GM19463 (cell line): ENCODE measurements around the gene DCDC1.

Experiments used
- ATAC-seq: cut with Tn5 transposase; IDR thresholded peaks from one replicate; pipeline ENCODE4 v1.9.1; 2021; ENCODE audit warnings: mild to moderate bottlenecking, moderate library complexity; ENCODE audit not compliant: unreplicated experiment

Gene DCDC1

GRCh38 chr11:30860146-30860545, 509.4 kb downstream of the DCDC1 start:
- no peak for ATAC-seq

DNA sequence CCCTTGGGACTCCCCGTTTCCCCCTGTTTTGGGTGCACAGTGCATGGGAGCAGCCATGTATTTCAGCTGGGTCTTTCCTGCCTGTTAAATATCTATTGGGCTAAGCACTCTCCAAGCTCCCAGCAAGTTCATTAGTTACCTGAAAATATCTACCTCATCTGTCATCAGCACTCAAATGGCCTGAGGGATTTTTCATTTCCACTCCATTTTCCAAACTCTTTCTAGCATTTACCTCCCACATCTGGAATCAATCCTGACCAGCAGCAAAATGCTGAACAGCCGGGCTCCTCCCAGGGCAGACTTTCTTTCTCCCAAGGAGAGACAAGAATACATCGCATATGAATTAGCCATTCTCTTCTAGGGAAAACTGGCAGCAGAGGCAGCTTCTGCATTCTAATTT, 509.9 kb downstream of the DCDC1 start:
- ATAC-seq, result no peak

DNA sequence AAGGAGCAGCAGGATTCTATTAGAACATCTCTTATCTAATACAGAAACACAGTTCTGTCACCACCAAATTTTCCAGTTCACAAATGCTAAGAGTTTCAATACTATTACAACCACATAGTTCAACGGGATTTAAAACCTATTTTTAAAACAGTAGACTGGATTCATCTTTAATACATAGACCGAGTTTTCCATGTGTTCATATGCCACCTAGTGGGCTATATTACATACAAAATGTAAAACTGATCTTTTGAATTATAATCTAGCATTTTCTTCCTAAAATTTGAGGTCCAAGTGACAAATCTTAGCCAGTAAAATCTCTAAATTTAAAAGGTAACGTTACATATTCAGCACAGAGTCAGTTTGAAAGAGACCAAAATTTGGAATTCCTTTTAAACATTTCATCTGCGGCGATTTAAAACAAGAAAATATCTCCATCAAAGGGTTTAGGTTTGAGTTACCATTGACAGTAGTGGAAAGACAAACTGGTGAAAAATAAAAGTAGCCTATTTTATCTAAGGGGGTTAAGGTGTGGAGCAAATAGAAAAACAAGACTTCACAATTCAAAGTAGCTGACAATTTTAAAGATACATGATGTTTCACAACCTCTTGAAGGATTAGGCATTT, 514.0 kb downstream of the DCDC1 start:
- no peak for ATAC-seq

DNA sequence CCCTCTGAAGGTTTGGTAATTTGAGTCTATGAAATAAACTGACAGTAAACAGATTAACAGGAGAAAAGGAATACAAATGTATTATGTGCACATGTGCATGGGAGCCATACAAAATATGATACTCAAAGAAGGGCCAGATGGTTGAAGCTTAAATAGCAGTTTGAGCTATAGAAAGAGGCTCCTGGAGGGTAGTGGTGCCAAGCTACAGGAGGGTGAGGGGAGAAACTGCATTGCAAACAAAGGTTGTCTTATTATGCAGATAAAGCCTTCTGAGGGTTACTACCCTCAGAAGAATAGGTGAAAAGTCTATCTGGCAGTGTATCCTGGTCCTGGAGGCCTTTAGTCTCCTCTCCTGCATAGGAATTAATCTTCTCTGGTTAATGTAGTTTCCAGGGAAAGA, 516.1 kb downstream of the DCDC1 start:
- ATAC-seq, result no peak

DNA sequence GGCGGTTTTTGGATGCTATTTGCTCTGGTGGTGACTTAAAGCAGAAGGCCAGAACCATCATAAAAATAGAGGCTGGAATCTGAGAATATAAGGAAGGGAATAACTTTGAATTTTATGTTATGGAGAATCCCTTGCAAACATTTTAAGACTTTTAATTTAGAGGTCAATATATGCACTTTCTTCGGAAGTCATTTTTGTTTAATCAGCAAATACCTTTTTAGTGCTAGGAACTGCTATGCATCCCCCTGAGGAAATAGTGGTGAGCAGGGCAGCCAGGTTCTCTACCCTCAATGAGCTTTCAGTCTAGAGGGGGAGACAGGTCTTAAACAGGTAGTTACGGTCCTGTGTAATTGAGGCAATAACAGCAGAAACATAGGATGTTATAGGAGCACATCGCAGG, 516.9 kb downstream of the DCDC1 start:
- ATAC-seq, result no peak

DNA sequence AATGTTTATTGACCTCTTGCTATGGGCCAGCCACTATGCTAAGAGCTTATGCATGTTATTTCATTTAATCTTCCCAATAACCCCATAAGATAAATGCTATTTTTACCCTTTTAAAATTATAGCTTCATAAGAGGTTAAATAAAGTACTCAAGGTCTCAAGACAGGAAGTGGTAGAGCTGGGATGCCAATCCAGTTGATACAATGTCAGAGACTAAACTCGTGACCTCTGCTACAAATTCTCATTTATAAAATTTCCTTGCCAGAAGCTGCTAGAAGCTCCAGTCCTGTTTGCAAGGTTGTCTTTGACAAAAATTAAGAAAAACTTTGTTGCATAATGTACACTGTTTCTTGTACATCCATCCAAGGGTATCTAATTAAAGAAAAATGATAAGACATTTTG, 517.4 kb downstream of the DCDC1 start:
- ATAC-seq, result no peak

GRCh38 chr11:30837252-30837651, 532.3 kb downstream of the DCDC1 start:
- ATAC-seq, result no peak

GRCh38 chr11:30832831-30833230, 536.7 kb downstream of the DCDC1 start:
- ATAC-seq, result no peak

- ATAC-seq, result no peak
Observed at GRCh38 chr11:30830681-30831080, 538.9 kb downstream of the DCDC1 start.

DNA sequence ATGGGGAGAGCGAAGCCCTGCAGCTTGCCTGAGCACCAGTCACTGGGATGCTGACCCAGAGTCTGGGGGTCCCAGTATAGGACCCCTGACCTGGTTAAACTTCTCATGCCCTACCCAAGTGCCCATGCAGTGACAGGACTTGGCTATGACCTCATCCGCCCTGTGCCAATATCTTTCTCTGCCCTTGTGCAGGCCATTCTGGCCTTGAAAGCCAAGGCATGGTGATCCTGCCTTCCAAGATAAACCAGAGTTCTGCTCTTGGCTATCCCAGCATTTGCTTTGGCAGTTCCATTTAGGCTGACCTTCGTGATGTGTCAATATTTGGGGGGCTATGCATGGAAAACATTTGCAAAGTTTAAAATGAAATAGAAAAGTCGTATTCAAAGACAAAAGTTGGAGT, 542.6 kb downstream of the DCDC1 start:
- no peak for ATAC-seq

DNA sequence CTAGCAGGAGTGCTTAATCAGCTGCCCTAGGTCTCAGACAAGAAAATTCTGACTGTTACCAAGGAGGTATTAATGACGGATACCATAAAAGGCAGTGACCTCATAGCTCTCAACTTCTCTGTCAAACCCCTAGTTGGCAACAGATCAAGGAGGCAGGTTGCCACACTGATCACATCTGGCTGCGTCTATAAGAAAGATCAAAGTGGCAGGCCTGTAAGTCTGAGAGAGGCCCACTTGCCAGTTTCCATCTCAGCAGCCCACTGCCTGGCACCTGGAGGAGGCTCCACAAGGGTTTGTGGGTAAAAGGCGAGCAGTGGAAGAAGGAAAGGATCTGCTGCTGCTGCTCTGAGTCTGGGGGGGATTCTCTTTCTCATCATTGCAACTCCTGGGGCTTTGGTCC, 543.8 kb downstream of the DCDC1 start:
- ATAC-seq, result no peak

- ATAC-seq, result no peak
Observed at GRCh38 chr11:30823119-30823518, 546.4 kb downstream of the DCDC1 start.

DNA sequence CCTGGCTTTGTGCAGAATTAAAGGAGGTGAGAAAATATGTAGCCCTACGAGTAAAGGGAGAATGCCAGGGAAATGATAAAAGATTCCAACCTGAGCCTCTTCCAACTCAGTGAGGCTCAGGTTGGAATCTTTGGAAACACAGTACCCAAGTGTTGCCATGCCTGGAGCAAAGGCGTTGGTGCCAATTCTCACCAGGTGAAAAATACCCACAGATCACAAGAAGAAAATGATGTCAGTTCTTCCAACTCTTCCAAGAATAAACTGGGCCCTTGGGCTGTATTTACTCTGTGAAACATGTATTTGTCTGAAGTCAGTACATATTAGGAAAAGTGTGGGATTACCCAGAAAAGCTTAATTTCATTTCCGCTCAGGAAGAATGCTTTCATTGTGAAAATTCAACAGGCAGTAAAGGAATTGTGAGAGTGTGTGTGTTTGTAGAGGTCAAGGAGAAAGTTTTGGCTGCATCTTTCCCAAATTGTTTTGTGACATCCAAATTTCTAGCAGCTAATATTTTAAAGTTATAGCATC, 548.0 kb downstream of the DCDC1 start:
- ATAC-seq, result no peak

DNA sequence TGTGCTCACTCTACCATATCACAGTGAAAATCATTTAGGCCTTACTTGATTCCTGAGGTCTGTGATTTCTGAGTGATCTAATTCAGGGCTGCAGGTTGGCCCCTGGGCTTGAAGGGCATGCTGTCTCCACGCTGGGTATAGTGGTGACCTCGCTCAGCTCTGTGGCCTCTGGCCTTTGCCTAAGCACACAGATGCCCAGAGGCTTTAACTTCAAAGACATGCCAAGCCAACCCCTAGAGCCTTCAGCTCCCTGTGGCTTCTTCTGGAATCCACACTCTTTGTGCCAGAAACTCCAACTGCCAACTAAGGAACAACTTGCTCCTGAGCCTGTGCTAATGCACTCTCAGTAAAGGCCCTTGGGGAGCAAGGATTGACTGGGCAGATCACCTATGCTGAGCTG, 550.8 kb downstream of the DCDC1 start:
- ATAC-seq, result no peak

DNA sequence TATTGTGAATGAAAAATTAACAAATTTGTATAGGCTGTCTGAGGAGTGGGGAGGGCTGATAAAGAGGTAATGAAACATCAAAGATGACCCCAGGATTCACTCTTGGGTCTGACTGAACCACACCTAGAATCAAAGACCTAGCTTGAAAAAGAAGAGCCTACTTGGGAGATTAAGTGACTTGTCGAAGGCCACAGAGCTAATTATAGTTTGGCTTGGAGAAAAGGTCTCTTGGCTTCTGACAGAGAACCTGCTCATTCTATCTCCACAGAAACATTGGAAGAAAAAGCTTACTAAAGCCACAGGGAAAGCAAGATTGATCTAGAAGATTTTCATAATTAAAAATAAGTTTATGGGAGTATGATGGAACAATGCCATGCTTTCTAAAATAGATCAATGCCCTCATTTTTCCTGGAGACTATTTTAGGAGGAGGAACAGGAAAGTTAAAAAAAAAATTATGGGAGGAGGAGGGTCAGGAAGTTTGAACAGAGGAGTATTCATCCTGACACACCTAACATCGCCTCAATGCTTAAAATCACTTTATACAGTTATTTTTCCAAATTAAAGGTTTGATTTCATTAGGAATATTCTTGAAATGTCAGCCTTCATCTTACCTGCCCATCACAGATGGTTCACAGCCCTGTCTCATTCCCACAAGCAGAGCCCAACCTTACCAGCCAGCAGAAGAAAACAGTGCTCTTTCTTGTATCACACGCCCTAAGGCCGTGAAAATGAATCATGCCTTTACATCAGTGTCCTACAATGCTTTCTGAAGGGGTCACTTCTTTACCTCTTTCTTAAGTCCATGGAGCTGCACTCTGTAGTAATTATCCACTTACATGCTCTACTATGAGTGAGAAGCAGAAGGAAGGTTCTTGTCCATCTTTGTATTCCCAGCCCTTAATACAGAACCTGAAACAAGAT, 552.3 kb downstream of the DCDC1 start:
- no peak for ATAC-seq

GRCh38 chr11:30815619-30816018, 553.9 kb downstream of the DCDC1 start:
- no peak for ATAC-seq

DNA sequence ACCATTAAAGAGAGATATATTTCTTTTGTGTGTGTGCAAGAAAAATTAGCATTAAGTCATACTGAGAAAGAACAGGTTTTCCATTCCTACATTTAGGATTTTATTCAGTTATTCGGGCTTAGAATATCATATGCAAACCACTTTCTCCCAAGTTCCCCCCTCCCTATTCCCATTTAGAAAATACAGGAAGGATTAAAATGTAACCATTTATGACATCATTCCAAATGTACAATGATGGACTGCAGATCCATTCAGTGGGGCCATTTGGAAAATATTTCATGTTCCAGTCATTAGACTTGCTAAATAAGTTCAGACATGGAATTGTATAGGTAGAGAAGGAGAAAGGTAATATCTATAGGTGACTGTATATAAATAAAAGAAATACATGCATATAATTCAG, 554.8 kb downstream of the DCDC1 start:
- ATAC-seq, result no peak
